Ishikawa (cell line): ENCODE measurements around the gene ILDR2.

Source experiments
- CEBPB ChIP-seq: IDR thresholded peaks from 2 replicates; pipeline ENCODE4 v1.6.1; 2012
- CREB1 ChIP-seq: IDR thresholded peaks from 2 replicates; pipeline ENCODE4 v1.6.1; 2012; ENCODE audit warnings: low read depth
- EGR1 ChIP-seq: IDR thresholded peaks from 2 replicates; pipeline ENCODE4 v1.6.1; 2012
- EP300 ChIP-seq: IDR thresholded peaks from 2 replicates; pipeline ENCODE4 v1.6.1; 2012; ENCODE audit warnings: borderline replicate concordance
- FOXM1 ChIP-seq: IDR thresholded peaks from 2 replicates; pipeline ENCODE4 v1.6.1; 2012; ENCODE audit warnings: low read depth, borderline replicate concordance
- MAX ChIP-seq: IDR thresholded peaks from 2 replicates; pipeline ENCODE4 v1.6.1; 2012
- NFIC ChIP-seq: IDR thresholded peaks from 2 replicates; pipeline ENCODE4 v1.6.1; 2012
- RAD21 ChIP-seq: IDR thresholded peaks from 2 replicates; pipeline ENCODE4 v1.6.1; 2012; ENCODE audit warnings: low read depth
- REST ChIP-seq: IDR thresholded peaks from 2 replicates; pipeline ENCODE4 v1.6.1; 2012; ENCODE audit warnings: low read depth, mild to moderate bottlenecking
- TAF1 ChIP-seq: IDR thresholded peaks from 2 replicates; pipeline ENCODE4 v1.6.1; 2012; ENCODE audit warnings: low read depth, mild to moderate bottlenecking
- TCF12 ChIP-seq: IDR thresholded peaks from 2 replicates; pipeline ENCODE4 v1.6.1; 2012; ENCODE audit warnings: low read depth
- TEAD4 ChIP-seq: IDR thresholded peaks from 2 replicates; pipeline ENCODE4 v1.6.1; 2012
- USF1 ChIP-seq: IDR thresholded peaks from 2 replicates; pipeline ENCODE4 v1.6.1; 2012
- YY1 ChIP-seq: IDR thresholded peaks from 2 replicates; pipeline ENCODE4 v1.6.1; 2012; ENCODE audit warnings: low read depth
- ZBTB7A ChIP-seq: IDR thresholded peaks from 2 replicates; pipeline ENCODE4 v1.6.1; 2012; ENCODE audit warnings: low read depth

Gene ILDR2

GRCh38 chr1:166971252-166971651, 4.1 kb downstream of the ILDR2 start:
- TF ChIP-seq RAD21 (no peak), TEAD4 (no peak), REST (no peak), CEBPB (no peak), NFIC (no peak), EGR1 (no peak), USF1 (no peak), TCF12 (no peak), EP300 (no peak), MAX (no peak), FOXM1 (no peak), CREB1 (no peak), YY1 (no peak), ZBTB7A (no peak), TAF1 (no peak)

- TF ChIP-seq RAD21 = no peak
- no peak for TF ChIP-seq REST
- TF ChIP-seq NFIC = no peak
- no peak for TF ChIP-seq FOXM1
- TF ChIP-seq TAF1 = no peak
- TF ChIP-seq EGR1 = no peak
- no peak for TF ChIP-seq CEBPB
- no peak for TF ChIP-seq YY1
Measured at GRCh38 chr1:166969074-166969677, 6.2 kb downstream of the ILDR2 start.

- TF ChIP-seq ZBTB7A (no peak), TAF1 (no peak), TEAD4 (no peak), CEBPB (no peak), RAD21 (no peak), MAX (no peak), USF1 (no peak), TCF12 (no peak), FOXM1 (no peak), CREB1 (no peak), REST (no peak), EP300 (no peak), NFIC (no peak), EGR1 (no peak), YY1 (no peak)
Measured at GRCh38 chr1:166960858-166961474, 14.4 kb downstream of the ILDR2 start.

- TF ChIP-seq NFIC = no peak
- no peak for TF ChIP-seq FOXM1
- TF ChIP-seq USF1 = no peak
- TF ChIP-seq EP300 = no peak
- TF ChIP-seq REST = no peak
- TF ChIP-seq TEAD4 = no peak
- no peak for TF ChIP-seq TCF12
- no peak for TF ChIP-seq CREB1
Measured at GRCh38 chr1:166956872-166957271, 18.5 kb downstream of the ILDR2 start.
